Nephron progenitor cell (in vitro differentiated cells): ENCODE measurements around the gene PPP2R5E.

ENCODE experiments used
- DNase-seq: peaks from one replicate; pipeline ENCODE4 v3.0.0; 2021
- H3K27ac Mint-ChIP-seq: 2 replicates; pipeline ENCODE4 v1.8.0; 2021; ENCODE audit warnings: mild to moderate bottlenecking, moderate library complexity, mixed read lengths
- H3K27me3 Mint-ChIP-seq: 2 replicates; pipeline ENCODE4 v1.8.0; 2021; ENCODE audit warnings: mild to moderate bottlenecking, low read depth, mixed read lengths; ENCODE audit not compliant: poor library complexity
- H3K36me3 Mint-ChIP-seq: 2 replicates; pipeline ENCODE4 v1.8.0; 2021; ENCODE audit warnings: low read depth, mixed read lengths
- H3K4me1 Mint-ChIP-seq: 2 replicates; pipeline ENCODE4 v1.8.0; 2021; ENCODE audit warnings: mixed read lengths
- H3K4me3 Mint-ChIP-seq: 2 replicates; pipeline ENCODE4 v1.8.0; 2021; ENCODE audit warnings: mild to moderate bottlenecking, moderate library complexity, mixed read lengths
- H3K9me3 Mint-ChIP-seq: 2 replicates; pipeline ENCODE4 v1.8.0; 2021; ENCODE audit warnings: mild to moderate bottlenecking, moderate library complexity, mixed read lengths
- CTCF ChIP-seq: fragments of 200-600 bp; sonication (generic); IDR thresholded peaks from 2 replicates; pipeline ENCODE4 v1.5.0; 2021; ENCODE audit warnings: antibody characterized with exemption

Gene PPP2R5E

GRCh38 chr14:63423889-63424288 lies 119.3 kb downstream of the PPP2R5E start:
- peaks cover 56% of the 10 kb centered on the region for H3K36me3 Mint-ChIP-seq

GRCh38 chr14:63423381-63423780 lies 119.8 kb downstream of the PPP2R5E start:
- peaks cover 16% of the 10 kb centered on the region for H3K4me1 Mint-ChIP-seq
- no peak overlapping the region for H3K27ac Mint-ChIP-seq
- H3K9me3 Mint-ChIP-seq, result peaks cover 4% of the 10 kb centered on the region
- peaks cover 56% of the 10 kb centered on the region for H3K36me3 Mint-ChIP-seq
- TF ChIP-seq CTCF, result no peak
- no peaks in the 10 kb centered on the region for H3K27me3 Mint-ChIP-seq
- H3K4me3 Mint-ChIP-seq, result no peak overlapping the region
- DNase-seq, result no peak

More at GRCh38 chr14:63423889-63424288, 119.3 kb downstream of the PPP2R5E start:
- peaks cover 4% of the 10 kb centered on the region for H3K9me3 Mint-ChIP-seq
- no peak for TF ChIP-seq CTCF
- no peak for DNase-seq
- H3K27me3 Mint-ChIP-seq, result no peaks in the 10 kb centered on the region
- H3K4me3 Mint-ChIP-seq, result no peak overlapping the region
- peaks cover 16% of the 10 kb centered on the region for H3K4me1 Mint-ChIP-seq
- no peak overlapping the region for H3K27ac Mint-ChIP-seq

GRCh38 chr14:63421919-63422318 lies 121.3 kb downstream of the PPP2R5E start:
- Mint-ChIP-seq H3K27me3 (no peaks in the 10 kb centered on the region), H3K36me3 (peaks cover 56% of the 10 kb centered on the region), H3K9me3 (peaks cover 4% of the 10 kb centered on the region), H3K4me3 (no peak overlapping the region), H3K27ac (no peak overlapping the region), H3K4me1 (peaks cover 8% of the 10 kb centered on the region)
- no peak for TF ChIP-seq CTCF
- DNase-seq, result no peak

GRCh38 chr14:63421226-63421625 lies 122.0 kb downstream of the PPP2R5E start:
- peaks cover 56% of the 10 kb centered on the region for H3K36me3 Mint-ChIP-seq
- no peaks in the 10 kb centered on the region for H3K27me3 Mint-ChIP-seq
- DNase-seq, result no peak
- H3K4me3 Mint-ChIP-seq, result no peak overlapping the region
- H3K4me1 Mint-ChIP-seq, result peaks cover 1% of the 10 kb centered on the region
- TF ChIP-seq CTCF, result no peak
- H3K27ac Mint-ChIP-seq, result no peak overlapping the region
- peaks cover 4% of the 10 kb centered on the region for H3K9me3 Mint-ChIP-seq

- Mint-ChIP-seq H3K4me1 (no peaks in the 10 kb centered on the region), H3K36me3 (peaks cover 40% of the 10 kb centered on the region), H3K27ac (peak overlapping the region; percentile 95), H3K9me3 (no peaks in the 10 kb centered on the region), H3K4me3 (no peak overlapping the region), H3K27me3 (no peaks in the 10 kb centered on the region)
- no peak for DNase-seq
- TF ChIP-seq CTCF, result no peak
Measured at GRCh38 chr14:63418020-63418419, 125.2 kb downstream of the PPP2R5E start.

GRCh38 chr14:63413009-63413408 lies 130.2 kb downstream of the PPP2R5E start:
- no peaks in the 10 kb centered on the region for H3K4me1 Mint-ChIP-seq
- no peaks in the 10 kb centered on the region for H3K9me3 Mint-ChIP-seq
- H3K27ac Mint-ChIP-seq, result no peak overlapping the region
- peaks cover 47% of the 10 kb centered on the region for H3K36me3 Mint-ChIP-seq
- H3K4me3 Mint-ChIP-seq, result no peak overlapping the region
- DNase-seq, result no peak
- TF ChIP-seq CTCF, result no peak
- no peaks in the 10 kb centered on the region for H3K27me3 Mint-ChIP-seq
